ENCODE data around the gene GALK1. TPM values are rescaled to one million over a fixed set of nuclear protein-coding genes. Genes with fewer than 3 reads are reported as not detected.
A peak's percentile ranks its signal among the peaks of the same experiment; 100 is the strongest.
"Not testable (repeated sequence)": the region's sequence is repeated elsewhere in the genome, so short reads cannot be mapped to it uniquely, and the experiment has no call there.

GALK1 gene
- total RNA-seq, 5 donors from 2014 or later (not counting 1 experiment from before 2014, with no cell fraction given), result 8.4 to 35.7 (median 26.7) TPM

DNA sequence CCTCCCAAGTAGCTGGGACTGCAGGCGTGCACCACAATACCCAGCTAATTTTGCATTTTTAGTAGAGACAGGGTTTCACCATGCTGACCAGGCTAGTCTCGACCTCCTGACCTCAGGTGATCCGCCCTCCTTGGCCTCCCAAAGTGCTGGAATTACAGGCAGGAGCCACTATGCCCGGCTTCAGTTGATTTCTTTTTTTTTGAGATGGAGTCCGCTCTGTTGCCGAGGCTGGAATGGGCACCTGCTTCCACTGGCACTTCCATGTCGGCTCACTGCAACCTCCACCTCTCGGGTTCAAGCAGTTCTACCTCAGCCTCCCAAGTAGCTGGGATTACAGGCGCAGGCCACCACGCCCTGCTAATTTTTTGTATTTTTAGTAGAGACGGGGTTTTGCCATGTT is 45.8 kb upstream of the GALK1 start:
- H3K27me3 Mint-ChIP-seq; DNase-seq; H3K9me3 ChIP-seq; CTCF ChIA-PET; ATAC-seq (replicated peaks in 1 of 4); H3K4me3 Mint-ChIP-seq; POLR2A ChIA-PET; H3K27ac ChIP-seq (ENCODE audit: low read length); H3K9me3 Mint-ChIP-seq; H3K27me3 ChIP-seq (replicated peaks in 1 of 2; ENCODE audit: control insufficient read depth in 2 of 2, extremely low read depth in 1 of 2, insufficient read depth in 2 of 2, low read length in 1 of 2); H3K36me3 Mint-ChIP-seq; H3K4me3 ChIP-seq (ENCODE audit: control insufficient read depth in 1 of 2, extremely low read depth in 1 of 2, low read length in 1 of 2); H3K4me1 ChIP-seq (ENCODE audit: control insufficient read depth in 1 of 2, extremely low read depth in 1 of 2, insufficient read depth in 2 of 2, low read length in 2 of 2); H3K27ac Mint-ChIP-seq; H3K4me1 Mint-ChIP-seq: not testable (repeated sequence)
- 96% methylated on average over 8 of the region's 11 CpGs for WGBS (ENCODE audit: insufficient coverage)
- H3K36me3 ChIP-seq (ENCODE audit: control insufficient read depth in 2 of 2, extremely low read depth in 1 of 2, insufficient read depth in 1 of 2, low read length in 1 of 2), result peaks cover 38 to 60% of the 10 kb centered on the region in 2 donors

DNA sequence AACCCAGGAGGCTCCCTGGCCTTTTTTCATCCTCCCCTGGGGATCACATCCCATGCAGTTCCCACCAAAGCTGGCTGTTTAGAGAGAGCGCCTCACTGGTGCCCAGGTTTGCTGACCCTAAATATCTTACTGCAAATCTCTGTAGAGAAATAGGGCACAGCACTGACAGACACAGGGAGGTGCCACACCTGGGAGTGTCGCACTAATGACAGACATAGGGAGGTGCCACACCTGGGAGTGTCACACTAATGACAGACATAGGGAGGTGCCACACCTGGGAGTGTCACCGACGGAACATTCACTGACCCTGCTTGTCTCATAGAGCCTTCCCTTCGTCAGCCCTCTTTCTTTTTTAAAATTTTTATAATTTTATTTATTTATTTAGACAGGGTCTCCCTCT is 45.2 kb upstream of the GALK1 start:
- Histone ChIP-seq H3K9me3 (no peaks in the 10 kb centered on the region), H3K4me1 (ENCODE audit: control insufficient read depth in 1 of 2, extremely low read depth in 1 of 2, insufficient read depth in 2 of 2, low read length in 2 of 2) (peaks cover 0 to 4% of the 10 kb centered on the region in 2 experiments), H3K4me3 (ENCODE audit: control insufficient read depth in 1 of 2, extremely low read depth in 1 of 2, low read length in 1 of 2) (no peak overlapping the region), H3K36me3 (ENCODE audit: control insufficient read depth in 2 of 2, extremely low read depth in 1 of 2, insufficient read depth in 1 of 2, low read length in 1 of 2) (peaks cover 35 to 55% of the 10 kb centered on the region in 2 donors), H3K27ac (ENCODE audit: low read length) (no peak overlapping the region), H3K27me3 (replicated peaks in 1 of 2; ENCODE audit: control insufficient read depth in 2 of 2, extremely low read depth in 1 of 2, insufficient read depth in 2 of 2, low read length in 1 of 2) (no peaks in the 10 kb centered on the region)
- Mint-ChIP-seq H3K4me3 (no peak overlapping the region), H3K27me3 (no peaks in the 10 kb centered on the region), H3K27ac (no peak overlapping the region), H3K9me3 (no peaks in the 10 kb centered on the region), H3K4me1 (peaks cover 0 to 4% (median 2%) of the 10 kb centered on the region in 3 donors), H3K36me3 (peaks cover 5% of the 10 kb centered on the region)
- 90% methylated on average over 2 of the region's 5 CpGs for WGBS (ENCODE audit: insufficient coverage)
- POLR2A ChIA-PET, result no interaction called here
- CTCF ChIA-PET, result no interaction called here
- DNase-seq, result no peak
- ATAC-seq (replicated peaks in 1 of 4), result no peak

DNA sequence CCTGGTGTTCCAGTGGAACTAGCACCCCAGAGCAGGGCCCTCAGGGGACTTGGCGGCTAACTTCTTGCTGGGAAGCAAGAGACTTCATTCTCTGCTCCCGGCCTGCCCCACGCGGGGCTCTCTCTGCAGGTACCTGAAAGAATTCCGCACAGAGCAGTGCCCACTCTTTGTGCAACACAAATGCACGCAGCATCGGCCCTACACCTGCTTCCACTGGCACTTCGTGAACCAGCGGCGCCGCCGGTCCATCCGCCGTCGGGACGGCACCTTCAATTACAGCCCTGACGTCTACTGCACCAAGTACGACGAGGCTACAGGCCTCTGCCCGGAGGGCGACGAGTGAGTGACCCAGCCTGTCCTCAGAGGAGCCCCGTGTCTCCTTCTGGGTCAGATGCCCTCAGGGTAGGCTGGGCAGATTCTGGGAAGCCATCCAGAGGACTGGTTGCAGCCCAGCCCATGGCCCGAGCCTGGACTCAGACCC is 44.7 kb upstream of the GALK1 start:
- ChIA-PET CTCF (interaction anchor here in 1 of 2 donors (0.6 kb wide), 1 partner anchor 605 kb away, joined by 3 read pairs; no protein-coding TSS in a partner anchor), POLR2A (no interaction called here)
- Mint-ChIP-seq H3K4me3 (no peak overlapping the region), H3K4me1 (peaks cover 0 to 4% (median 2%) of the 10 kb centered on the region in 3 donors), H3K9me3 (no peaks in the 10 kb centered on the region), H3K27ac (no peak overlapping the region), H3K36me3 (peaks cover 5% of the 10 kb centered on the region), H3K27me3 (no peaks in the 10 kb centered on the region)
- no peaks in the 10 kb centered on the region for H3K9me3 ChIP-seq
- peaks cover 31 to 53% of the 10 kb centered on the region in 2 donors for H3K36me3 ChIP-seq (ENCODE audit: control insufficient read depth in 2 of 2, extremely low read depth in 1 of 2, insufficient read depth in 1 of 2, low read length in 1 of 2)
- no peak overlapping the region for H3K27ac ChIP-seq (ENCODE audit: low read length)
- H3K27me3 ChIP-seq (replicated peaks in 1 of 2; ENCODE audit: control insufficient read depth in 2 of 2, extremely low read depth in 1 of 2, insufficient read depth in 2 of 2, low read length in 1 of 2), result no peaks in the 10 kb centered on the region
- no peak overlapping the region for H3K4me3 ChIP-seq (ENCODE audit: control insufficient read depth in 1 of 2, extremely low read depth in 1 of 2, low read length in 1 of 2)
- WGBS (ENCODE audit: insufficient coverage), result 97% methylated on average over 24 of the region's 24 CpGs
- ATAC-seq (replicated peaks in 1 of 4), result no peak
- DNase-seq, result no peak
- H3K4me1 ChIP-seq (ENCODE audit: control insufficient read depth in 1 of 2, extremely low read depth in 1 of 2, insufficient read depth in 2 of 2, low read length in 2 of 2), result peaks cover 0 to 4% of the 10 kb centered on the region in 2 experiments

DNA sequence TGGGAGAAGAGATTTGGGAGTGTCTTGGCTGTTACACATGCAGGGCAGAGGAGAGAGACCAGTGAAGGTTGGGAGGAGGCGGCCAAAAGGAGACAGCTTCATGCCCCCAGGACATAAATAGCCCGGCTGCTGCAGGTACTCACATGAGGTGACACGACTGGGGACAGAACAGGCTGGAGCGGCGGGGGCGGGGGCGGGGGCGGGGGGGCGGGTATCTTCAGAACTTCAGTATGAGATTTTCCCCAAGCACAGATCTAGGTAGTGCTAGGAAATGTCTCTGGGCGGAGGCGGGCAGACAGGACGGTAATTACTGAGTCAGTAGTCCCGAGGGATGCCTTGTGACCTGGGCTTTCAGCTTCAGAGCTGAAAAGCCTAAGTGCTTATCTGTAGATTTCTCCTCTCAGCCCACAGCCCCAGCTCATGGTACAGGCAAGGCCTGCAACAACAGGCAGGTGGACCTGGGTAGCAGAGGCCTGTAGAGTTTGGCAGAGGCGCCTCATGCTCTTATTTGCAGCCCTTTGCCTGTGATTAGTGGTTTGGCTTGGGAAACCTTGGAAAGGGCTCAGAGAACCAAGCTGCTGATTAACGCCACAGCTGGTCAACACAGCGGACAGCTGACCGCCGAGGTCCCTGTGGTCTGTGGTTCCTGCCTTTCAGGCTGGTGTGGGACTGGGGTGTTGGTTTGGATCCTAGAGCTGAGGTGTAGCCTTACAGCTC is 44.1 kb upstream of the GALK1 start:
- H3K36me3 Mint-ChIP-seq, result peaks cover 5% of the 10 kb centered on the region
- ATAC-seq (replicated peaks in 1 of 4) (no peak), DNase-seq (no peak)
- ChIA-PET POLR2A (no interaction called here), CTCF (interaction anchor here in 1 of 2 donors (0.6 kb wide), 1 partner anchor 605 kb away, joined by 3 read pairs; no protein-coding TSS in a partner anchor)
- no peaks in the 10 kb centered on the region for H3K27me3 Mint-ChIP-seq
- Histone ChIP-seq H3K27ac (ENCODE audit: low read length) (no peak overlapping the region), H3K4me3 (ENCODE audit: control insufficient read depth in 1 of 2, extremely low read depth in 1 of 2, low read length in 1 of 2) (no peak overlapping the region), H3K36me3 (ENCODE audit: control insufficient read depth in 2 of 2, extremely low read depth in 1 of 2, insufficient read depth in 1 of 2, low read length in 1 of 2) (peaks cover 26 to 48% of the 10 kb centered on the region in 2 donors), H3K4me1 (ENCODE audit: control insufficient read depth in 1 of 2, extremely low read depth in 1 of 2, insufficient read depth in 2 of 2, low read length in 2 of 2) (peaks cover 0 to 4% of the 10 kb centered on the region in 2 experiments), H3K27me3 (replicated peaks in 1 of 2; ENCODE audit: control insufficient read depth in 2 of 2, extremely low read depth in 1 of 2, insufficient read depth in 2 of 2, low read length in 1 of 2) (no peaks in the 10 kb centered on the region), H3K9me3 (no peaks in the 10 kb centered on the region)
- H3K4me1 Mint-ChIP-seq, result peaks cover 0 to 4% (median 2%) of the 10 kb centered on the region in 3 donors
- WGBS (ENCODE audit: insufficient coverage), result 98% methylated on average over 5 of the region's 18 CpGs
- H3K27ac Mint-ChIP-seq, result peak overlapping the region in 1 of 2 donors; percentile 34
- H3K4me3 Mint-ChIP-seq, result no peak overlapping the region
- H3K9me3 Mint-ChIP-seq, result no peaks in the 10 kb centered on the region

DNA sequence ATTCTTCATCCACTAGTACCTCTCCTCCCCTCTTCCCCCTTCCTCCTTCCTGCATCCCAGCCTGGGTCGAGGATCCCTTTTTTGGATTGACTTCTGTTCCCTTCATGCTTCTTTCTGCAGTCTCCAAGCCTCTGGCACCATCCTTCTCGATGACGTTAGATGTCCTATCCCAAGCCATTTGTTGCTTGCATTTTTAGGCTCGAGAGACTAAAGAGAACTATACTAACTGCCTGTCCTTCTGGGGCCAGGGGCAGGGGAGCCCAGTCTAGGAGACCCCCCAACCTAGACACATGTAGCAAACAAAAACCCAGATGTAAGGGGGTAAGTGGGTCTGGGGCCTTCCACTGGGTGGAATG is 43.5 kb upstream of the GALK1 start:
- CTCF ChIA-PET, result interaction anchor here in 1 of 2 donors (0.6 kb wide), 1 partner anchor 8 kb away, joined by 3 read pairs; no protein-coding TSS in a partner anchor
- H3K27me3 Mint-ChIP-seq, result no peaks in the 10 kb centered on the region

DNA sequence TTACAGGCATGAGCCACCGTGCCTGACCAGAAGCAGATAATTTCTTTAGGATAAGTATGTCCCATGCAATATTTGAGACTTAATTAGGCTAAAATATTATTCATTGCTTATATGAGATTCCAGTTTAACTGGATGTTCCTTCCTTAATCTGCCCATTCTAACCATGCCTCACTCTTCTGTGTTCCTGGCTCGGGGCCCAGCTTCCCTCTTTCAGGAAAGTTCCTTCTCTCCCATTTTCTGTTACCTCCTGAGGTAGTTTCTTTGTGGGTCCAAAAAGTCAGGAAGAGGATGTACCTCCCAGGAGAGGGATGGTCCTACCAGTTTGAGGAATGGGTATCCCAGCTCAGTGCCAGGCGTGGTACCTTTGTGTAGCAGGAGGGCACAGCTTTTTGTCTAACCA is 42.9 kb upstream of the GALK1 start:
- Histone ChIP-seq H3K4me1 (ENCODE audit: control insufficient read depth in 1 of 2, extremely low read depth in 1 of 2, insufficient read depth in 2 of 2, low read length in 2 of 2) (peaks cover 2 to 4% of the 10 kb centered on the region in 2 experiments), H3K4me3 (ENCODE audit: control insufficient read depth in 1 of 2, extremely low read depth in 1 of 2, low read length in 1 of 2) (no peak overlapping the region), H3K9me3 (no peaks in the 10 kb centered on the region), H3K27me3 (replicated peaks in 1 of 2; ENCODE audit: control insufficient read depth in 2 of 2, extremely low read depth in 1 of 2, insufficient read depth in 2 of 2, low read length in 1 of 2) (no peaks in the 10 kb centered on the region), H3K36me3 (ENCODE audit: control insufficient read depth in 2 of 2, extremely low read depth in 1 of 2, insufficient read depth in 1 of 2, low read length in 1 of 2) (peaks cover 24 to 36% of the 10 kb centered on the region in 2 donors), H3K27ac (ENCODE audit: low read length) (no peak overlapping the region)
- 100% methylated on average over 1 of the region's 3 CpGs for WGBS (ENCODE audit: insufficient coverage)
- no peak for DNase-seq
- Mint-ChIP-seq H3K9me3 (no peaks in the 10 kb centered on the region), H3K27ac (no peak overlapping the region), H3K4me3 (no peak overlapping the region), H3K27me3 (no peaks in the 10 kb centered on the region), H3K4me1 (peaks cover 0 to 13% (median 6%) of the 10 kb centered on the region in 3 donors), H3K36me3 (peaks cover 11% of the 10 kb centered on the region)
- ChIA-PET CTCF (interaction anchor here (0.6 to 1.2 kb wide), 2 partner anchors 8 to 46 kb away, joined by 3 to 4 read pairs; no protein-coding TSS in a partner anchor), POLR2A (no interaction called here)
- no peak for ATAC-seq (replicated peaks in 1 of 4)

More for the DNA sequence above, 43.5 kb upstream of the GALK1 start:
- H3K36me3 ChIP-seq (ENCODE audit: control insufficient read depth in 2 of 2, extremely low read depth in 1 of 2, insufficient read depth in 1 of 2, low read length in 1 of 2), result peaks cover 26 to 42% of the 10 kb centered on the region in 2 donors
- peaks cover 0 to 4% of the 10 kb centered on the region in 2 experiments for H3K4me1 ChIP-seq (ENCODE audit: control insufficient read depth in 1 of 2, extremely low read depth in 1 of 2, insufficient read depth in 2 of 2, low read length in 2 of 2)
- WGBS (ENCODE audit: insufficient coverage), result 92% methylated on average over 3 of the region's 4 CpGs
- H3K4me3 Mint-ChIP-seq, result no peak overlapping the region
- H3K27me3 ChIP-seq (replicated peaks in 1 of 2; ENCODE audit: control insufficient read depth in 2 of 2, extremely low read depth in 1 of 2, insufficient read depth in 2 of 2, low read length in 1 of 2), result no peaks in the 10 kb centered on the region
- H3K27ac ChIP-seq (ENCODE audit: low read length), result no peak overlapping the region
- ATAC-seq (replicated peaks in 1 of 4) (no peak), DNase-seq (no peak)
- peaks cover 0 to 9% (median 2%) of the 10 kb centered on the region in 3 donors for H3K4me1 Mint-ChIP-seq
- peaks cover 7% of the 10 kb centered on the region for H3K36me3 Mint-ChIP-seq
- H3K27ac Mint-ChIP-seq, result peak overlapping the region; percentile 15 to 34
- no peaks in the 10 kb centered on the region for H3K9me3 ChIP-seq
- H3K9me3 Mint-ChIP-seq, result no peaks in the 10 kb centered on the region
- POLR2A ChIA-PET, result no interaction called here
- H3K4me3 ChIP-seq (ENCODE audit: control insufficient read depth in 1 of 2, extremely low read depth in 1 of 2, low read length in 1 of 2), result no peak overlapping the region

Measured in T-cell (primary cell).